Upper lobe of left lung (tissue), 6 donors: Measurements from ENCODE around the gene POU2F2. TPM values are rescaled to one million over a fixed set of nuclear protein-coding genes. Genes with fewer than 3 reads are reported as not detected.
A peak's percentile ranks its signal among the peaks of the same experiment; 100 is the strongest.

Experiments
- ATAC-seq, 2 donors: fragments of 200-7000 bp; cut with Tn5 transposase; one replicate each; pipeline ENCODE4 v1.9.1; 2022; ENCODE audit warnings: mild to moderate bottlenecking in 2 of 2, moderate library complexity in 2 of 2; ENCODE audit not compliant: low FRiP score in 2 of 2
- DNase-seq, 2 donors: peaks; one replicate each; pipeline ENCODE4 v3.0.0-alpha.2; 2019 to 2020
- H3K27ac ChIP-seq, 4 donors: fragments of 200-600 bp; sonication (generic); one replicate each; pipeline ENCODE4 v1.5.1; 2016 to 2019
- H3K27me3 ChIP-seq, 4 donors: fragments of 200-600 bp; sonication (generic); one replicate each; pipeline ENCODE4 v1.5.1; 2017 to 2019
- H3K36me3 ChIP-seq, 4 donors: fragments of 200-600 bp; sonication (generic); one replicate each; pipeline ENCODE4 v1.5.1; 2016 to 2019
- H3K4me1 ChIP-seq, 4 donors: fragments of 200-600 bp; sonication (generic); one replicate each; pipeline ENCODE4 v1.5.1; 2018 to 2019
- H3K4me3 ChIP-seq, 4 donors: fragments of 200-600 bp; sonication (generic); one replicate each; pipeline ENCODE4 v1.5.1; 2017 to 2019; ENCODE audit warnings: mild to moderate bottlenecking in 2 of 4, moderate library complexity in 1 of 4
- H3K9me3 ChIP-seq, 4 donors: fragments of 200-600 bp; sonication (generic); one replicate each; pipeline ENCODE4 v1.5.1; 2018 to 2019
- CTCF ChIP-seq, 6 experiments: fragments of 450-650 bp in 4 of 6; fragments of 200-600 bp in 2 of 6; sonication (generic) in 2 of 6; IDR thresholded peaks; one replicate each; pipeline ENCODE4 v1.5.1; 2016 to 2019; ENCODE audit warnings: antibody characterized with exemption in 6 of 6
- EP300 ChIP-seq, 4 donors: sonication (generic); formaldehyde crosslinking; IDR thresholded peaks; one replicate each; pipeline ENCODE4 v1.5.1; 2017; ENCODE audit warnings: antibody characterized with exemption in 4 of 4, control low read depth in 2 of 4
- POLR2A ChIP-seq, 4 donors: fragments of 450-650 bp; IDR thresholded peaks; one replicate each; pipeline ENCODE4 v1.5.1; 2016 to 2017; ENCODE audit warnings: antibody characterized with exemption in 4 of 4, mild to moderate bottlenecking in 2 of 4
- POLR2AphosphoS5 ChIP-seq, 2 donors: sonication (generic); formaldehyde crosslinking; IDR thresholded peaks; one replicate each; pipeline ENCODE4 v1.5.1; 2017; ENCODE audit warnings: antibody characterized with exemption in 2 of 2
- WGBS, 2 donors: methylation state at CpG; one replicate each; pipeline ENCODE4 v1.1.5; 2017 to 2018; 5-methylcytosine and 5-hydroxymethylcytosine counted together
- total RNA-seq, 6 donors: library from RNA; depleted of rRNA in 4 of 6; stranded (reverse); fragments of >200 nt in 4 of 6; gene quantifications; one replicate each; pipeline versions ENCODE4 v1.1.0 to v1.2.1, GENCODE V29; 2016 to 2021
- donor health status: DM: no; HTN: no; CAD: no; lungs with moderate emphysema.
- donor health status: DM: no; HTN: yes; CAD: no; lungs with severe emphysema.

POU2F2 gene
- total RNA-seq, 6 donors from 2014 or later: 1.3 to 12.0 (median 5.0) TPM

DNA sequence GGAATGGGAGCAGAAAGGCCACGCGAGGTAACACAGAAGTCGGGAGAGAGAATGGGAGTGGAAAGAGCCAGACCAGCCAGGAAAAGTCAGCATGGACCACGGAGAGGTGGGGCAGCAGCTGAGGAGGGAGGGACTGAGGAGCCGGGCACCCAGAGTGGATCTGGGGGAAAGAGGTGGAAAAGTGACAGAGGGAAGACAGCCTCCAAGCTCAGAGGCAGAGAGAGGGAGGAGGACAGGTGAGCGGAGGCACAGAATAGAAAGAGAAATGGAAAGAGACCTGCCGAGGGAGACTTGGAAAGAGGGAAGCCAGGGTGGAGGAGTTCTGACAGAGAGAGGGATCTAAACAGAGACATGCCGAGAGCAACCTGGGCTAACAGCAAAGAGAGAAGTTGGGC, 63.9 kb downstream of the POU2F2 start:
- WGBS, 2 donors: 38 to 46% methylated on average over 8 of the region's 8 CpGs
- Histone ChIP-seq H3K4me1 (peaks cover 3 to 11% (median 6%) of the 10 kb centered on the region in 4 donors), H3K4me3 (no peak overlapping the region), H3K27ac (no peak overlapping the region), H3K27me3 (peaks cover 0 to 22% (median 5%) of the 10 kb centered on the region in 4 donors), H3K36me3 (no peaks in the 10 kb centered on the region), H3K9me3 (no peaks in the 10 kb centered on the region)
- DNase-seq (no peak), ATAC-seq (no peak)
- no peak for TF ChIP-seq CTCF (IDR thresholded peaks at IDR 0.05)

GRCh38 chr19:42067315-42067888, 64.8 kb downstream of the POU2F2 start:
- TF ChIP-seq CTCF (IDR thresholded peaks at IDR 0.05) (no peak), POLR2A (IDR thresholded peaks at IDR 0.05) (no peak), EP300 (IDR thresholded peaks at IDR 0.05) (no peak), POLR2AphosphoS5 (IDR thresholded peaks at IDR 0.05) (no peak)
- 71 to 79% methylated on average over 6 of the region's 6 CpGs for WGBS, 2 donors
- peaks cover 0 to 22% (median 5%) of the 10 kb centered on the region in 4 donors for H3K27me3 ChIP-seq

DNA sequence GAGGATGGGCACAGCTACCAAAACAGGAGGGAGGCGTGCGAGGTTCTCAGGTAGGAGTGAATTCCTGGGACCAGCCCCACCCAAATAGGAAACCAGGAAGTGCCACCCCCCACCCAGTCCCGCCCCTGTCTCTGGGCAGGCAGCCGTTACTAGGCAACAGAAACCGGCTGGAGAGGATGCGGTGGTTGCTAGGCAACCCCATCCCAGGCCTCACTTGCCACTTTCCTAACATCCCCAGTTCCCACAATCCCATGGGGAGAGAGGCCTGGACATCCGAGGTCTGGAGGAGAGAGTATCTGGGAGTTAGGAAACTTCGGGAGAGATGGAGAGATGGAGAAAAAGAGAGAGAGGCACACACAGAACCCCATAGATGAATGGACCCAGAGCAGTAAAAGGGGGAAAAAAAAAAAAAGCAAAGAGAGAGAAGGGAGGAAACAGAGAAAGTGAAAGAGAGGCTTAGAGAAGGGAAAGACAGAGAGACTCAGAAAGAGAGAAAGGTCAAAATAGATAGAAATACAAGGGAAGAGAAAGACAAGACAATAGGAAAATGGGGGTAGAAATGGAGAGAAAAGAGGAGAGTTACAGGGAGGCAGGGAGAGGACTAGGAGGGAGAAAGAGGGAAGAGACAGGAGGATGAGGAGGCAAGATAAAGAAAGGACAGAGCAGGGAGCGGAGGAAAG, 66.0 kb downstream of the POU2F2 start:
- Histone ChIP-seq H3K36me3 (no peaks in the 10 kb centered on the region), H3K4me1 (peaks cover 3 to 11% (median 6%) of the 10 kb centered on the region in 4 donors), H3K9me3 (no peaks in the 10 kb centered on the region), H3K27me3 (peaks cover 0 to 22% (median 5%) of the 10 kb centered on the region in 4 donors), H3K4me3 (no peak overlapping the region), H3K27ac (no peak overlapping the region)
- WGBS, 2 donors: 36 to 52% methylated on average over 5 to 8 of the region's 9 CpGs
- ATAC-seq: no peak
- DNase-seq: no peak
- TF ChIP-seq EP300 (IDR thresholded peaks at IDR 0.05) (no peak), POLR2AphosphoS5 (IDR thresholded peaks at IDR 0.05) (no peak), CTCF (IDR thresholded peaks at IDR 0.05) (no peak), POLR2A (IDR thresholded peaks at IDR 0.05) (no peak)

More at GRCh38 chr19:42067315-42067888, 64.8 kb downstream of the POU2F2 start:
- no peak overlapping the region for H3K4me3 ChIP-seq
- no peaks in the 10 kb centered on the region for H3K36me3 ChIP-seq
- peak in 1 of 2 donors; percentile 16 for ATAC-seq
- H3K27ac ChIP-seq: no peak overlapping the region
- peaks cover 3 to 11% (median 6%) of the 10 kb centered on the region in 4 donors for H3K4me1 ChIP-seq
- no peaks in the 10 kb centered on the region for H3K9me3 ChIP-seq
- no peak for DNase-seq

DNA sequence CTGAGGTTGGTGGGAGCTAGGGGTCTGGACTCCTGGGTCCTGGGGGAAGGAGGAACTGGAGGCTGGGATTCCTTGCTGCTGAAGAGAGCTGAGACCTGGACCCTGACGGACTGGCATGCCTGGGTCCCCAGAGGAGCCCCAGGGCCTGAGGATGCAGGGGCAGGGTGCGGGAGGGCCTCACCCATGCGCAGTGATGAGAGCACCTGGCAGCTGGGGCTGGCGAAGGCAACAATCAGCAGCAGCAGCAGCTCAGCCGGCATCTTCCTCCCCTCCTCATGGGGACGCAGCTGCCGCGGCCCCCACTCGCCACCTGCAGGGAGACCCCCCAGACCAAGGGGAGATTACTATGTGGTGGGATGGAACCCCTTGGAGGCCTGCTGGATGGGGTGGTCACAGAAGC, 66.7 kb downstream of the POU2F2 start:
- Histone ChIP-seq H3K27ac (no peak overlapping the region), H3K27me3 (peaks cover 0 to 22% (median 5%) of the 10 kb centered on the region in 4 donors), H3K4me1 (peaks cover 3 to 11% (median 6%) of the 10 kb centered on the region in 4 donors), H3K9me3 (no peaks in the 10 kb centered on the region), H3K36me3 (no peaks in the 10 kb centered on the region), H3K4me3 (no peak overlapping the region)
- TF ChIP-seq EP300 (IDR thresholded peaks at IDR 0.05) (no peak), POLR2A (IDR thresholded peaks at IDR 0.05) (no peak), CTCF (IDR thresholded peaks at IDR 0.05) (no peak), POLR2AphosphoS5 (IDR thresholded peaks at IDR 0.05) (no peak)
- ATAC-seq (no peak), DNase-seq (no peak)
- WGBS, 2 donors: 70 to 95% methylated on average over 2 to 9 of the region's 9 CpGs
